ENCODE results near the gene ZNF43. TPM values are rescaled to one million over a fixed set of nuclear protein-coding genes. Genes with fewer than 3 reads are reported as not detected.

The ZNF43 gene
- total RNA-seq, 1 experiment from 2014 or later: 51.6 TPM

DNA sequence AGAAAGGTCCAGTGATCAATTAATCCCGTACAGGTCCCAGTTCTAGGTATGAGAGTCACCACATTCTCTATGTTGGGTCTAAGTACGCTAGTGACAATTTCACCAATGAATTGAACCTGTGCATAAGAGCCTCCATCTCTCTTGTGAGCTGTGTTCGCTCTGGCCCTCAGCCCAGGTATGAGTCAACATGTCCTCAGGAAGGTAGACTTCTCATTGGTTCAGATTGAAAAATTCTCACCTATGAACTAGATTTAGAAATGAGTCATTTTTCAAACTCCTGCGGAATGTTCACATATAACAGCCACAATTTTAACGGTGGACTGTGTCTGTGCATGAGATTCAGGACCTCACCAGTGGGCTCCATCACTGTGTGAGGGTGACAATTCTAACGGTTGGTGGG is 12.7 kb upstream of the ZNF43 start:
- peaks cover 7 to 15% of the 10 kb centered on the region in 2 experiments; a peak in 4 of 5 replicates for H3K9me3 Mint-ChIP-seq
- Histone ChIP-seq H3K9ac (ENCODE audit: extremely low read depth, insufficient read length, low read length) (no peak overlapping the region), H3K56ac (ENCODE audit: insufficient read length, low read depth, low read length) (no peak overlapping the region), H3T11ph (ENCODE audit: low read length) (no peak overlapping the region), H2BK120ac (ENCODE audit: low read depth, low read length, poor library complexity, severe bottlenecking) (no peak overlapping the region), H2BK15ac (ENCODE audit: low read depth, low read length) (no peak overlapping the region), H4K8ac (replicated peaks; ENCODE audit: insufficient read length, low read depth, low read length) (no peak overlapping the region), H3K23me2 (ENCODE audit: insufficient read length, low read depth, low read length, poor library complexity, severe bottlenecking) (no peaks in the 10 kb centered on the region), H3K4me1 (ENCODE audit: insufficient read depth, low read length) (peaks cover 4% of the 10 kb centered on the region; the same call in 1 of the 2 replicates), H3K27ac (ENCODE audit: insufficient read length, low read depth, low read length) (no peak overlapping the region), H3K27me3 (ENCODE audit: insufficient read depth, low read length) (no peaks in the 10 kb centered on the region), H4K20me1 (ENCODE audit: control insufficient read depth, insufficient read depth, insufficient read length) (no peaks in the 10 kb centered on the region), H3K14ac (ENCODE audit: insufficient read depth, low read length) (no peak overlapping the region), H4K91ac (ENCODE audit: insufficient read length, low read depth, low read length) (no peak overlapping the region), H4K5ac (ENCODE audit: insufficient read length, low read depth, low read length) (no peak overlapping the region), H3K23ac (ENCODE audit: insufficient read length, low read depth, low read length) (no peak overlapping the region), H2BK12ac (ENCODE audit: insufficient read length, low read depth, low read length) (no peak overlapping the region), H2AK5ac (ENCODE audit: insufficient read length, low read length) (no peak overlapping the region), H3K79me2 (ENCODE audit: insufficient read depth, low read length) (peaks cover 16% of the 10 kb centered on the region; the same call in 1 of the 2 replicates), H2AFZ (ENCODE audit: low read length) (no peak overlapping the region), H2BK20ac (ENCODE audit: low read depth, low read length, poor library complexity, severe bottlenecking) (no peak overlapping the region), H3K79me1 (ENCODE audit: insufficient read depth, low read depth, low read length, poor library complexity, severe bottlenecking) (peaks cover 9% of the 10 kb centered on the region), H3K18ac (ENCODE audit: insufficient read length, low read depth, low read length) (no peak overlapping the region), H3K4ac (ENCODE audit: low read depth, low read length) (no peak overlapping the region), H3K9me3 (ENCODE audit: control insufficient read depth, low read depth, low read length) (no peaks in the 10 kb centered on the region), H3K4me2 (ENCODE audit: insufficient read depth, insufficient read length, low read length) (no peak overlapping the region), H2BK5ac (ENCODE audit: insufficient read length, low read length) (no peak overlapping the region)
- DNase-seq: no peak
- TF ChIP-seq, protein P1, sequence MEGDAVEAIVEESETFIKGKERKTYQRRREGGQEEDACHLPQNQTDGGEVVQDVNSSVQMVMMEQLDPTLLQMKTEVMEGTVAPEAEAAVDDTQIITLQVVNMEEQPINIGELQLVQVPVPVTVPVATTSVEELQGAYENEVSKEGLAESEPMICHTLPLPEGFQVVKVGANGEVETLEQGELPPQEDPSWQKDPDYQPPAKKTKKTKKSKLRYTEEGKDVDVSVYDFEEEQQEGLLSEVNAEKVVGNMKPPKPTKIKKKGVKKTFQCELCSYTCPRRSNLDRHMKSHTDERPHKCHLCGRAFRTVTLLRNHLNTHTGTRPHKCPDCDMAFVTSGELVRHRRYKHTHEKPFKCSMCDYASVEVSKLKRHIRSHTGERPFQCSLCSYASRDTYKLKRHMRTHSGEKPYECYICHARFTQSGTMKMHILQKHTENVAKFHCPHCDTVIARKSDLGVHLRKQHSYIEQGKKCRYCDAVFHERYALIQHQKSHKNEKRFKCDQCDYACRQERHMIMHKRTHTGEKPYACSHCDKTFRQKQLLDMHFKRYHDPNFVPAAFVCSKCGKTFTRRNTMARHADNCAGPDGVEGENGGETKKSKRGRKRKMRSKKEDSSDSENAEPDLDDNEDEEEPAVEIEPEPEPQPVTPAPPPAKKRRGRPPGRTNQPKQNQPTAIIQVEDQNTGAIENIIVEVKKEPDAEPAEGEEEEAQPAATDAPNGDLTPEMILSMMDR (conservative IDR thresholded peaks at IDR 0.05): no peak
- no peak overlapping the region for H3K4me3 Mint-ChIP-seq
- H3K27me3 Mint-ChIP-seq (ENCODE audit: low read depth): no peaks in the 10 kb centered on the region
- H3K36me3 Mint-ChIP-seq (ENCODE audit: insufficient read depth in 1 of 3, low read depth in 3 of 3): peaks cover 62 to 69% (median 63%) of the 10 kb centered on the region in 3 experiments
- H3K27ac Mint-ChIP-seq: peak overlapping the region in 1 of 3 experiments; percentile 39; a peak in 1 of 7 replicates
- WGBS (ENCODE audit: extremely low coverage, insufficient read length, low lambda C conversion rate): no CpG with 5 or more reads among the region's 6 CpGs
- peaks cover 20 to 21% of the 10 kb centered on the region in 2 experiments for H3K4me1 Mint-ChIP-seq

Measured in H9 (cell line).